SK-N-SH treated with all-trans-retinoic acid at 6 μM for 48 hours (cell line): ENCODE data around the gene IFI27L1.

ENCODE experiments used
- BACH2 ChIP-seq: fragments of 250-450 bp; sonication (Bioruptor Pico); IDR thresholded peaks from 2 replicates; pipeline ENCODE4 v1.9.0; 2021; ENCODE audit warnings: mild to moderate bottlenecking, borderline replicate concordance
- ESRRG ChIP-seq: fragments of 250-450 bp; sonication (Bioruptor Pico); IDR thresholded peaks from 2 replicates; pipeline ENCODE4 v1.6.1; 2021; ENCODE audit warnings: mild to moderate bottlenecking
- ISL1 ChIP-seq: fragments of 250-450 bp; sonication (Bioruptor Pico); IDR thresholded peaks from 2 replicates; pipeline ENCODE4 v2.1.2; 2022; ENCODE audit warnings: mild to moderate bottlenecking, moderate library complexity
- PPARA ChIP-seq: fragments of 250-450 bp; sonication (Bioruptor Pico); IDR thresholded peaks from 2 replicates; pipeline ENCODE4 v1.5.0; 2020; ENCODE audit warnings: mild to moderate bottlenecking, borderline replicate concordance
- RARB ChIP-seq: fragments of 250-450 bp; sonication (Bioruptor Pico); IDR thresholded peaks from 2 replicates; pipeline ENCODE4 v1.8.0; 2021; ENCODE audit warnings: mild to moderate bottlenecking, moderate library complexity
- SNAI2 ChIP-seq: fragments of 250-450 bp; sonication (Bioruptor Pico); IDR thresholded peaks from 2 replicates; pipeline ENCODE4 v1.5.0; 2020; ENCODE audit warnings: mild to moderate bottlenecking, moderate library complexity
- TOX ChIP-seq: fragments of 250-450 bp; sonication (Bioruptor Pico); IDR thresholded peaks from 2 replicates; pipeline ENCODE4 v1.8.0; 2021; ENCODE audit warnings: mild to moderate bottlenecking, moderate library complexity, borderline replicate concordance
- ZC3H10 ChIP-seq: fragments of 250-450 bp; sonication (Bioruptor Pico); IDR thresholded peaks from 2 replicates; pipeline ENCODE4 v1.5.1; 2021; ENCODE audit warnings: mild to moderate bottlenecking, moderate library complexity
- ZFP3 ChIP-seq: fragments of 250-450 bp; sonication (Bioruptor Pico); IDR thresholded peaks from 2 replicates; pipeline ENCODE4 v1.5.0; 2020; ENCODE audit warnings: mild to moderate bottlenecking, moderate library complexity
- ZNF70 ChIP-seq: fragments of 450-650 bp; formaldehyde crosslinking; IDR thresholded peaks from 2 replicates; pipeline ENCODE4 v1.5.0; 2020; ENCODE audit warnings: mild to moderate bottlenecking, moderate library complexity
- TF ChIP-seq, protein P1 (sequence below): fragments of 250-450 bp; sonication (Bioruptor Pico); IDR thresholded peaks from 2 replicates; pipeline ENCODE4 v1.8.0; 2020; ENCODE audit warnings: mild to moderate bottlenecking, moderate library complexity, borderline replicate concordance
- TF ChIP-seq, protein P2 (sequence below): fragments of 250-450 bp; sonication (Bioruptor Pico); IDR thresholded peaks from 2 replicates; pipeline ENCODE4 v1.5.0; 2020; ENCODE audit warnings: mild to moderate bottlenecking, moderate library complexity
- TF ChIP-seq, protein P3 (sequence below): fragments of 250-450 bp; sonication (Bioruptor Pico); IDR thresholded peaks from 2 replicates; pipeline ENCODE4 v1.8.0; 2021; ENCODE audit warnings: low read depth, mild to moderate bottlenecking, moderate library complexity, borderline replicate concordance

DNA sequence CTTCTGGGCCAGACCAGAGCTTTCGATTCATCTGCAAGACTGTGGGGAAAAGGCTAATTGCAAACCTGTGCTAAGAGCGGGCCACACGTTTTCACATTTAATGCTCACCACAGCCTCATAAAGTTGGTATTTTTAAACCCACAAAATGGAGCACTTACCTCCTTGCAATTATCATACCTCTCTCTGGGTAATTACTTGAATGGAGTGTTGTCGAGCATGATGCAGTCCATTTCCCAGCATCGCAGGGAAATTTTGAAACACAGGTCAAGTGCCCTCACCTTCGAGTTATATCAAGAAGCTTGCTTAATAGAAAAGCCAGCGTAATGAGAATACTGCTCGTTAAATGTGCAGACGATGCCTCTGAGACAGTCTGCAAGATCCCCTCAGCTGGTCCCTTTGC, 57.1 kb downstream of the IFI27L1 start:
- no peak for TF ChIP-seq ESRRG (CRISPR knock-in tag)
- TF ChIP-seq, protein P1, sequence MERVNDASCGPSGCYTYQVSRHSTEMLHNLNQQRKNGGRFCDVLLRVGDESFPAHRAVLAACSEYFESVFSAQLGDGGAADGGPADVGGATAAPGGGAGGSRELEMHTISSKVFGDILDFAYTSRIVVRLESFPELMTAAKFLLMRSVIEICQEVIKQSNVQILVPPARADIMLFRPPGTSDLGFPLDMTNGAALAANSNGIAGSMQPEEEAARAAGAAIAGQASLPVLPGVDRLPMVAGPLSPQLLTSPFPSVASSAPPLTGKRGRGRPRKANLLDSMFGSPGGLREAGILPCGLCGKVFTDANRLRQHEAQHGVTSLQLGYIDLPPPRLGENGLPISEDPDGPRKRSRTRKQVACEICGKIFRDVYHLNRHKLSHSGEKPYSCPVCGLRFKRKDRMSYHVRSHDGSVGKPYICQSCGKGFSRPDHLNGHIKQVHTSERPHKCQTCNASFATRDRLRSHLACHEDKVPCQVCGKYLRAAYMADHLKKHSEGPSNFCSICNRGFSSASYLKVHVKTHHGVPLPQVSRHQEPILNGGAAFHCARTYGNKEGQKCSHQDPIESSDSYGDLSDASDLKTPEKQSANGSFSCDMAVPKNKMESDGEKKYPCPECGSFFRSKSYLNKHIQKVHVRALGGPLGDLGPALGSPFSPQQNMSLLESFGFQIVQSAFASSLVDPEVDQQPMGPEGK (CRISPR knock-in tag): no peak
- TF ChIP-seq ISL1 (CRISPR knock-in tag): no peak
- TF ChIP-seq ZFP3: no peak
- TF ChIP-seq PPARA (CRISPR knock-in tag): no peak
- TF ChIP-seq, protein P2, sequence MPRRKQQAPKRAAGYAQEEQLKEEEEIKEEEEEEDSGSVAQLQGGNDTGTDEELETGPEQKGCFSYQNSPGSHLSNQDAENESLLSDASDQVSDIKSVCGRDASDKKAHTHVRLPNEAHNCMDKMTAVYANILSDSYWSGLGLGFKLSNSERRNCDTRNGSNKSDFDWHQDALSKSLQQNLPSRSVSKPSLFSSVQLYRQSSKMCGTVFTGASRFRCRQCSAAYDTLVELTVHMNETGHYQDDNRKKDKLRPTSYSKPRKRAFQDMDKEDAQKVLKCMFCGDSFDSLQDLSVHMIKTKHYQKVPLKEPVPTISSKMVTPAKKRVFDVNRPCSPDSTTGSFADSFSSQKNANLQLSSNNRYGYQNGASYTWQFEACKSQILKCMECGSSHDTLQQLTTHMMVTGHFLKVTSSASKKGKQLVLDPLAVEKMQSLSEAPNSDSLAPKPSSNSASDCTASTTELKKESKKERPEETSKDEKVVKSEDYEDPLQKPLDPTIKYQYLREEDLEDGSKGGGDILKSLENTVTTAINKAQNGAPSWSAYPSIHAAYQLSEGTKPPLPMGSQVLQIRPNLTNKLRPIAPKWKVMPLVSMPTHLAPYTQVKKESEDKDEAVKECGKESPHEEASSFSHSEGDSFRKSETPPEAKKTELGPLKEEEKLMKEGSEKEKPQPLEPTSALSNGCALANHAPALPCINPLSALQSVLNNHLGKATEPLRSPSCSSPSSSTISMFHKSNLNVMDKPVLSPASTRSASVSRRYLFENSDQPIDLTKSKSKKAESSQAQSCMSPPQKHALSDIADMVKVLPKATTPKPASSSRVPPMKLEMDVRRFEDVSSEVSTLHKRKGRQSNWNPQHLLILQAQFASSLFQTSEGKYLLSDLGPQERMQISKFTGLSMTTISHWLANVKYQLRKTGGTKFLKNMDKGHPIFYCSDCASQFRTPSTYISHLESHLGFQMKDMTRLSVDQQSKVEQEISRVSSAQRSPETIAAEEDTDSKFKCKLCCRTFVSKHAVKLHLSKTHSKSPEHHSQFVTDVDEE: no peak
- TF ChIP-seq TOX (CRISPR knock-in tag): no peak
- TF ChIP-seq ZC3H10 (CRISPR knock-in tag): no peak
- TF ChIP-seq, protein P3, sequence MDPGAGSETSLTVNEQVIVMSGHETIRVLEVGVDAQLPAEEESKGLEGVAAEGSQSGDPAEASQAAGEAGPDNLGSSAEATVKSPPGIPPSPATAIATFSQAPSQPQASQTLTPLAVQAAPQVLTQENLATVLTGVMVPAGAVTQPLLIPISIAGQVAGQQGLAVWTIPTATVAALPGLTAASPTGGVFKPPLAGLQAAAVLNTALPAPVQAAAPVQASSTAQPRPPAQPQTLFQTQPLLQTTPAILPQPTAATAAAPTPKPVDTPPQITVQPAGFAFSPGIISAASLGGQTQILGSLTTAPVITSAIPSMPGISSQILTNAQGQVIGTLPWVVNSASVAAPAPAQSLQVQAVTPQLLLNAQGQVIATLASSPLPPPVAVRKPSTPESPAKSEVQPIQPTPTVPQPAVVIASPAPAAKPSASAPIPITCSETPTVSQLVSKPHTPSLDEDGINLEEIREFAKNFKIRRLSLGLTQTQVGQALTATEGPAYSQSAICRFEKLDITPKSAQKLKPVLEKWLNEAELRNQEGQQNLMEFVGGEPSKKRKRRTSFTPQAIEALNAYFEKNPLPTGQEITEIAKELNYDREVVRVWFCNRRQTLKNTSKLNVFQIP (CRISPR knock-in tag): no peak
- no peak for TF ChIP-seq RARB (CRISPR knock-in tag)
- no peak for TF ChIP-seq ZNF70
- no peak for TF ChIP-seq SNAI2 (CRISPR knock-in tag)
- TF ChIP-seq BACH2: no peak
